ENCODE results near the gene FAM98B.

The FAM98B gene

GRCh38 chr15:38476120-38476519 lies 22.2 kb downstream of the FAM98B start:
- no peak for DNase-seq (ENCODE audit: low read depth, low spot score)
- Histone ChIP-seq H3K4me3 (ENCODE audit: insufficient read length, low read depth) (no peak overlapping the region), H3K27me3 (ENCODE audit: insufficient read depth, insufficient read length) (no peaks in the 10 kb centered on the region), H3K9ac (ENCODE audit: insufficient read length, low read depth) (no peak overlapping the region), H3K4me1 (ENCODE audit: insufficient read depth, insufficient read length) (no peaks in the 10 kb centered on the region), H3K9me3 (ENCODE audit: insufficient read depth, low read length) (no peaks in the 10 kb centered on the region), H3K36me3 (ENCODE audit: insufficient read depth, insufficient read length, low read length) (peaks cover 39% of the 10 kb centered on the region)
- TF ChIP-seq SUZ12 (IDR thresholded peaks at IDR 0.05; ENCODE audit: extremely low read depth, insufficient read depth, insufficient read length) (no peak), YY1 (IDR thresholded peaks at IDR 0.05; ENCODE audit: insufficient read depth, insufficient read length) (no peak), ZNF274 (IDR thresholded peaks at IDR 0.05; ENCODE audit: low read depth, low read length) (no peak)

GRCh38 chr15:38477637-38478036 lies 23.7 kb downstream of the FAM98B start:
- Histone ChIP-seq H3K36me3 (ENCODE audit: insufficient read depth, insufficient read length, low read length) (peaks cover 43% of the 10 kb centered on the region), H3K9me3 (ENCODE audit: insufficient read depth, low read length) (no peaks in the 10 kb centered on the region), H3K9ac (ENCODE audit: insufficient read length, low read depth) (no peak overlapping the region), H3K4me1 (ENCODE audit: insufficient read depth, insufficient read length) (no peaks in the 10 kb centered on the region), H3K4me3 (ENCODE audit: insufficient read length, low read depth) (no peak overlapping the region), H3K27me3 (ENCODE audit: insufficient read depth, insufficient read length) (no peaks in the 10 kb centered on the region)
- no peak for TF ChIP-seq YY1 (IDR thresholded peaks at IDR 0.05; ENCODE audit: insufficient read depth, insufficient read length)
- no peak for TF ChIP-seq SUZ12 (IDR thresholded peaks at IDR 0.05; ENCODE audit: extremely low read depth, insufficient read depth, insufficient read length)
- TF ChIP-seq ZNF274 (IDR thresholded peaks at IDR 0.05; ENCODE audit: low read depth, low read length): no peak
- no peak for DNase-seq (ENCODE audit: low read depth, low spot score)

- Histone ChIP-seq H3K4me1 (ENCODE audit: insufficient read depth, insufficient read length) (no peaks in the 10 kb centered on the region), H3K4me3 (ENCODE audit: insufficient read length, low read depth) (no peak overlapping the region), H3K36me3 (ENCODE audit: insufficient read depth, insufficient read length, low read length) (peaks cover 39% of the 10 kb centered on the region), H3K27me3 (ENCODE audit: insufficient read depth, insufficient read length) (no peaks in the 10 kb centered on the region), H3K9me3 (ENCODE audit: insufficient read depth, low read length) (no peaks in the 10 kb centered on the region), H3K9ac (ENCODE audit: insufficient read length, low read depth) (no peak overlapping the region)
- no peak for TF ChIP-seq ZNF274 (IDR thresholded peaks at IDR 0.05; ENCODE audit: low read depth, low read length)
- TF ChIP-seq YY1 (IDR thresholded peaks at IDR 0.05; ENCODE audit: insufficient read depth, insufficient read length): no peak
- no peak for DNase-seq (ENCODE audit: low read depth, low spot score)
These were observed 25.3 kb downstream of the FAM98B start for GRCh38 chr15:38479266-38479665.

- H3K4me1 ChIP-seq (ENCODE audit: insufficient read depth, insufficient read length): no peaks in the 10 kb centered on the region
- no peak overlapping the region for H3K4me3 ChIP-seq (ENCODE audit: insufficient read length, low read depth)
- TF ChIP-seq ZNF274 (IDR thresholded peaks at IDR 0.05; ENCODE audit: low read depth, low read length): no peak
- no peak for DNase-seq (ENCODE audit: low read depth, low spot score)
- H3K36me3 ChIP-seq (ENCODE audit: insufficient read depth, insufficient read length, low read length): peaks cover 34% of the 10 kb centered on the region
- no peaks in the 10 kb centered on the region for H3K27me3 ChIP-seq (ENCODE audit: insufficient read depth, insufficient read length)
- H3K9me3 ChIP-seq (ENCODE audit: insufficient read depth, low read length): no peaks in the 10 kb centered on the region
- H3K9ac ChIP-seq (ENCODE audit: insufficient read length, low read depth): no peak overlapping the region
These were observed 25.8 kb downstream of the FAM98B start for GRCh38 chr15:38479756-38480155.

- Histone ChIP-seq H3K4me1 (ENCODE audit: insufficient read depth, insufficient read length) (no peaks in the 10 kb centered on the region), H3K9ac (ENCODE audit: insufficient read length, low read depth) (no peak overlapping the region), H3K27me3 (ENCODE audit: insufficient read depth, insufficient read length) (no peaks in the 10 kb centered on the region), H3K4me3 (ENCODE audit: insufficient read length, low read depth) (no peak overlapping the region), H3K9me3 (ENCODE audit: insufficient read depth, low read length) (no peaks in the 10 kb centered on the region), H3K36me3 (ENCODE audit: insufficient read depth, insufficient read length, low read length) (peaks cover 26% of the 10 kb centered on the region)
- DNase-seq (ENCODE audit: low read depth, low spot score): no peak
- TF ChIP-seq SUZ12 (IDR thresholded peaks at IDR 0.05; ENCODE audit: extremely low read depth, insufficient read depth, insufficient read length) (no peak), ZNF274 (IDR thresholded peaks at IDR 0.05; ENCODE audit: low read depth, low read length) (no peak), YY1 (IDR thresholded peaks at IDR 0.05; ENCODE audit: insufficient read depth, insufficient read length) (no peak)
These were observed 27.2 kb downstream of the FAM98B start for GRCh38 chr15:38481113-38481512.

GRCh38 chr15:38481761-38482160 lies 27.8 kb downstream of the FAM98B start:
- Histone ChIP-seq H3K4me3 (ENCODE audit: insufficient read length, low read depth) (no peak overlapping the region), H3K9me3 (ENCODE audit: insufficient read depth, low read length) (no peaks in the 10 kb centered on the region), H3K4me1 (ENCODE audit: insufficient read depth, insufficient read length) (no peaks in the 10 kb centered on the region), H3K27me3 (ENCODE audit: insufficient read depth, insufficient read length) (no peaks in the 10 kb centered on the region), H3K9ac (ENCODE audit: insufficient read length, low read depth) (no peak overlapping the region), H3K36me3 (ENCODE audit: insufficient read depth, insufficient read length, low read length) (peaks cover 29% of the 10 kb centered on the region)
- TF ChIP-seq YY1 (IDR thresholded peaks at IDR 0.05; ENCODE audit: insufficient read depth, insufficient read length) (no peak), SUZ12 (IDR thresholded peaks at IDR 0.05; ENCODE audit: extremely low read depth, insufficient read depth, insufficient read length) (no peak), ZNF274 (IDR thresholded peaks at IDR 0.05; ENCODE audit: low read depth, low read length) (no peak)
- DNase-seq (ENCODE audit: low read depth, low spot score): no peak

- no peak overlapping the region for H3K4me3 ChIP-seq (ENCODE audit: insufficient read length, low read depth)
- no peak overlapping the region for H3K9ac ChIP-seq (ENCODE audit: insufficient read length, low read depth)
- no peaks in the 10 kb centered on the region for H3K4me1 ChIP-seq (ENCODE audit: insufficient read depth, insufficient read length)
- TF ChIP-seq ZNF274 (IDR thresholded peaks at IDR 0.05; ENCODE audit: low read depth, low read length) (no peak), YY1 (IDR thresholded peaks at IDR 0.05; ENCODE audit: insufficient read depth, insufficient read length) (no peak), SUZ12 (IDR thresholded peaks at IDR 0.05; ENCODE audit: extremely low read depth, insufficient read depth, insufficient read length) (no peak)
- no peaks in the 10 kb centered on the region for H3K27me3 ChIP-seq (ENCODE audit: insufficient read depth, insufficient read length)
- H3K9me3 ChIP-seq (ENCODE audit: insufficient read depth, low read length): no peaks in the 10 kb centered on the region
- peaks cover 24% of the 10 kb centered on the region for H3K36me3 ChIP-seq (ENCODE audit: insufficient read depth, insufficient read length, low read length)
- no peak for DNase-seq (ENCODE audit: low read depth, low spot score)
These were observed 28.6 kb downstream of the FAM98B start for GRCh38 chr15:38482572-38482971.

GRCh38 chr15:38486936-38487335 lies 33.0 kb downstream of the FAM98B start:
- no peak for DNase-seq (ENCODE audit: low read depth, low spot score)
- Histone ChIP-seq H3K9ac (ENCODE audit: insufficient read length, low read depth) (no peak overlapping the region), H3K27me3 (ENCODE audit: insufficient read depth, insufficient read length) (no peaks in the 10 kb centered on the region), H3K4me1 (ENCODE audit: insufficient read depth, insufficient read length) (no peaks in the 10 kb centered on the region), H3K9me3 (ENCODE audit: insufficient read depth, low read length) (no peaks in the 10 kb centered on the region), H3K4me3 (ENCODE audit: insufficient read length, low read depth) (no peak overlapping the region), H3K36me3 (ENCODE audit: insufficient read depth, insufficient read length, low read length) (peaks cover 11% of the 10 kb centered on the region)
- TF ChIP-seq YY1 (IDR thresholded peaks at IDR 0.05; ENCODE audit: insufficient read depth, insufficient read length): no peak
- no peak for TF ChIP-seq ZNF274 (IDR thresholded peaks at IDR 0.05; ENCODE audit: low read depth, low read length)
- TF ChIP-seq SUZ12 (IDR thresholded peaks at IDR 0.05; ENCODE audit: extremely low read depth, insufficient read depth, insufficient read length): no peak
